ENCODE data around the gene TRABD2A. TPM values are rescaled to one million over a fixed set of nuclear protein-coding genes. Genes with fewer than 3 reads are reported as not detected.

TRABD2A gene
- total and polyA plus RNA-seq, 9 of the 15 experiments (the other 6 are each of a cell fraction or from before 2014, with no cell fraction given) = 0.07 to 0.45 (median 0.25) TPM

DNA sequence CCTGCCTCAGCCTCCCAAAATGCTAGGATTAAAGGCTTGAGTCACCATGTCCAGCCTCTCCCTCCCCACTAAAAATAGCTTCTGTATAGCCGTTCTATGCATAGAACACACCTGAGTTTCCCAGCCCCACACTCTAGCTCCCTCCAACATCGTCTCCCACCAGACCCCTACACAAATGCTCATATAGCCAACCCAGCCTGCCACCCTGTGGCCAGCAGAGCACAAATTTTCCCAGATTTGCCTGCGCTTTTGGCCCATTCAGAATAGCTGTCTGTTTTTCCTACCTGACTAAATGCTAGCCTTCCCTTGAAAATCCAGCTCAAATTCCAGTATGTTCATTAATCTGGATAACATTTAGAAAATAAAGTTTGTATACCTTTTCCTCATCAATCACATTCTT, 22.8 kb downstream of the TRABD2A start (continued):
- TF ChIP-seq, protein P1, sequence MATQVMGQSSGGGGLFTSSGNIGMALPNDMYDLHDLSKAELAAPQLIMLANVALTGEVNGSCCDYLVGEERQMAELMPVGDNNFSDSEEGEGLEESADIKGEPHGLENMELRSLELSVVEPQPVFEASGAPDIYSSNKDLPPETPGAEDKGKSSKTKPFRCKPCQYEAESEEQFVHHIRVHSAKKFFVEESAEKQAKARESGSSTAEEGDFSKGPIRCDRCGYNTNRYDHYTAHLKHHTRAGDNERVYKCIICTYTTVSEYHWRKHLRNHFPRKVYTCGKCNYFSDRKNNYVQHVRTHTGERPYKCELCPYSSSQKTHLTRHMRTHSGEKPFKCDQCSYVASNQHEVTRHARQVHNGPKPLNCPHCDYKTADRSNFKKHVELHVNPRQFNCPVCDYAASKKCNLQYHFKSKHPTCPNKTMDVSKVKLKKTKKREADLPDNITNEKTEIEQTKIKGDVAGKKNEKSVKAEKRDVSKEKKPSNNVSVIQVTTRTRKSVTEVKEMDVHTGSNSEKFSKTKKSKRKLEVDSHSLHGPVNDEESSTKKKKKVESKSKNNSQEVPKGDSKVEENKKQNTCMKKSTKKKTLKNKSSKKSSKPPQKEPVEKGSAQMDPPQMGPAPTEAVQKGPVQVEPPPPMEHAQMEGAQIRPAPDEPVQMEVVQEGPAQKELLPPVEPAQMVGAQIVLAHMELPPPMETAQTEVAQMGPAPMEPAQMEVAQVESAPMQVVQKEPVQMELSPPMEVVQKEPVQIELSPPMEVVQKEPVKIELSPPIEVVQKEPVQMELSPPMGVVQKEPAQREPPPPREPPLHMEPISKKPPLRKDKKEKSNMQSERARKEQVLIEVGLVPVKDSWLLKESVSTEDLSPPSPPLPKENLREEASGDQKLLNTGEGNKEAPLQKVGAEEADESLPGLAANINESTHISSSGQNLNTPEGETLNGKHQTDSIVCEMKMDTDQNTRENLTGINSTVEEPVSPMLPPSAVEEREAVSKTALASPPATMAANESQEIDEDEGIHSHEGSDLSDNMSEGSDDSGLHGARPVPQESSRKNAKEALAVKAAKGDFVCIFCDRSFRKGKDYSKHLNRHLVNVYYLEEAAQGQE (IDR thresholded peaks at IDR 0.05; ENCODE audit: borderline replicate concordance) = peak; percentile 6; the same call in 1 of the 2 replicates
- TF ChIP-seq, protein P1 (CRISPR knock-in tag; IDR thresholded peaks at IDR 0.05; ENCODE audit: low read depth) = no peak

DNA sequence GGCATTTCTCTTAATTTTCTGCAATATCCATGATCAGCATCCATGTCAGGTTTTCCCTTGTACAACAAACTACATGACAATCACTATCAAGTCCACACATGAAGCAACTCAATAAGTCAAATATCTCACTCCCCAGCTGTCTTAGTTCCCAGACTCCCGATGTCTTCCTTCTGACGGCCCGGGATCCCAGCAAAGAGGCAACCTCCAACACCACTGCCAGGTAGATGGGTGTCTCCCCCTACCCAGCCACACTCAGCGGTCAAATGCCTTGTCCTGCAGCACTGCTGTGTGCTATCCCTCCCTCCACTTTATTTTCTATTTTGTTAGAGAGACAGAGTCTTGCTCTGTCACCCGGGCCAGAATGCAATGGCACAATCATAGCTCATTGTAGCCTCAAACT, 23.3 kb downstream of the TRABD2A start:
- Histone ChIP-seq H3K27ac (ENCODE audit: extremely low read depth, low read depth, low read length) (no peak overlapping the region), H3K9me1 (ENCODE audit: control insufficient read depth, insufficient read depth, low read length) (no peaks in the 10 kb centered on the region), H3K4me2 (ENCODE audit: insufficient read depth, low read length) (no peak overlapping the region), H2AFZ (ENCODE audit: low read depth, low read length) (no peak overlapping the region), H3K9me3 (replicated peaks; ENCODE audit: control insufficient read depth, insufficient read depth, low read depth, low read length) (no peaks in the 10 kb centered on the region), H3K36me3 (ENCODE audit: control insufficient read depth, insufficient read depth, low read length) (no peaks in the 10 kb centered on the region), H4K20me1 (replicated peaks; ENCODE audit: control insufficient read depth, insufficient read depth, low read length) (no peaks in the 10 kb centered on the region), H3K4me3 (no peak overlapping the region), H3K27me3 (ENCODE audit: control insufficient read depth in 2 of 2, insufficient read depth in 2 of 2, low read length in 2 of 2) (peaks cover 12 to 35% of the 10 kb centered on the region in 2 experiments; a peak in 4 of 5 replicates), H3K9ac (ENCODE audit: insufficient read depth in 1 of 2, low read depth in 2 of 2, low read length in 2 of 2) (no peak overlapping the region), H3K79me2 (ENCODE audit: control insufficient read depth, insufficient read depth, low read length) (no peaks in the 10 kb centered on the region), H3K4me1 (replicated peaks in 1 of 2; ENCODE audit: control insufficient read depth in 2 of 2, insufficient read depth in 2 of 2, low read length in 2 of 2) (peaks cover 0 to 10% of the 10 kb centered on the region in 2 experiments; a peak in 2 of 5 replicates)
- 13% methylated on average over 5 of the region's 5 CpGs for WGBS (ENCODE audit: insufficient coverage, low coverage, missing lambda C conversion rate)
- no peak for ATAC-seq
- no peak for DNase-seq (ENCODE audit: extremely low read depth in 1 of 4, low spot score in 3 of 4)
- FAIRE-seq = no peak
- ChIA-PET POLR2A (interaction anchor here (1.4 kb wide), 1 partner anchor 31 kb away, joined by 3 read pairs; no protein-coding TSS in a partner anchor), CTCF (ENCODE audit: low intra/inter-chr PET ratio) (no interaction called here)
- no TSS peak for BruUV-seq (replicated peaks)
- no peak for TF ChIP-seq IRF2 (CRISPR knock-in tag; IDR thresholded peaks at IDR 0.05)
- no peak for TF ChIP-seq ZEB2 (IDR thresholded peaks at IDR 0.05)
- no peak for TF ChIP-seq RB1 (IDR thresholded peaks at IDR 0.05; ENCODE audit: low read depth)
- in situ Hi-C loops (cut with MboI) (no loop called here), intact Hi-C loops (cut with micrococcal nuclease) (no loop called here)
